ENCODE data around the gene ADGRG6.

DNA sequence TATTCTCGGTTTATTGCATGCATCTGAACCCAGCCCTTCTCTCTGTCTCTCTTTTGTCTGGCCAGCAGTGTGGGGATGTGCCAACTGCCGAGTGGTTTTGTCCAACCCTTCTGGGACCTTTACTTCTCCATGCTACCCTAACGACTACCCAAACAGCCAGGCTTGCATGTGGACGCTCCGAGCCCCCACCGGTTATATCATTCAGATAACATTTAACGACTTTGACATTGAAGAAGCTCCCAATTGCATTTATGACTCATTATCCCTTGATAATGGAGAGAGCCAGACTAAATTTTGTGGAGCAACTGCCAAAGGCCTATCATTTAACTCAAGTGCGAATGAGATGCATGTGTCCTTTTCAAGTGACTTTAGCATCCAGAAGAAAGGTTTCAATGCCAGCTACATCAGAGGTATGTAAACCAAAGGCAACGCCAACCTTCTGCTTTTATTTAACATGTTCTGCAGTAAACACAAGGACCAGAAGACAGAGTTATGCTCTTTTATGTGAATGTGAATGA lies 65.8 kb downstream of the ADGRG6 start:
- TF ChIP-seq, protein P1, sequence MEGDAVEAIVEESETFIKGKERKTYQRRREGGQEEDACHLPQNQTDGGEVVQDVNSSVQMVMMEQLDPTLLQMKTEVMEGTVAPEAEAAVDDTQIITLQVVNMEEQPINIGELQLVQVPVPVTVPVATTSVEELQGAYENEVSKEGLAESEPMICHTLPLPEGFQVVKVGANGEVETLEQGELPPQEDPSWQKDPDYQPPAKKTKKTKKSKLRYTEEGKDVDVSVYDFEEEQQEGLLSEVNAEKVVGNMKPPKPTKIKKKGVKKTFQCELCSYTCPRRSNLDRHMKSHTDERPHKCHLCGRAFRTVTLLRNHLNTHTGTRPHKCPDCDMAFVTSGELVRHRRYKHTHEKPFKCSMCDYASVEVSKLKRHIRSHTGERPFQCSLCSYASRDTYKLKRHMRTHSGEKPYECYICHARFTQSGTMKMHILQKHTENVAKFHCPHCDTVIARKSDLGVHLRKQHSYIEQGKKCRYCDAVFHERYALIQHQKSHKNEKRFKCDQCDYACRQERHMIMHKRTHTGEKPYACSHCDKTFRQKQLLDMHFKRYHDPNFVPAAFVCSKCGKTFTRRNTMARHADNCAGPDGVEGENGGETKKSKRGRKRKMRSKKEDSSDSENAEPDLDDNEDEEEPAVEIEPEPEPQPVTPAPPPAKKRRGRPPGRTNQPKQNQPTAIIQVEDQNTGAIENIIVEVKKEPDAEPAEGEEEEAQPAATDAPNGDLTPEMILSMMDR (IDR thresholded peaks at IDR 0.05): no peak
- TF ChIP-seq POLR2A (IDR thresholded peaks at IDR 0.05): no peak
- no peak for TF ChIP-seq POLR2AphosphoS5 (IDR thresholded peaks at IDR 0.05)

All from breast epithelium (tissue), 3 donors.